NCI-H510A (cell line): ENCODE measurements around the gene TSHZ3.

ENCODE experiments used
- DNase-seq: peaks from one replicate; lab custom pipeline; 2025; lab: John Stamatoyannopoulos, UW

The TSHZ3 gene

DNA sequence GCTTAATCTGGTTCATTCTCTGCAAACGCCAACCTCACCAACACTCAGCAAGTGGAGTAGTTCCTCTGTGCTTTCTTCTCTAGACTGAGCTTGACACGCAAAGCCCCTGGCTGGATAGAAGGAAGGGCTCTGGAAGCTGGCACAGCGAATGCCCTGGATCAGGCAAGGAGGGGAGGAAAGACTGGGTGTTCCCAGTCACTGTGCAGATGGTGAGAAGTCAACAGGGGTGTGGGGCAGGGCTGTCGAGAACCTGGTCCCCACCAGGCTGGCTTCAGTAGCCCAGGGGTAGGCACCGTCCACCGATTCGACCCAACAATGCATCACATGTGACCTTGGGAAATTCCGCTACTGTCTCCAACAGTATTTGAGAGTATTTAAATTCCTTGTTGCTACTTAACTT is 65.5 kb downstream of the TSHZ3 start:
- no peak for DNase-seq

DNA sequence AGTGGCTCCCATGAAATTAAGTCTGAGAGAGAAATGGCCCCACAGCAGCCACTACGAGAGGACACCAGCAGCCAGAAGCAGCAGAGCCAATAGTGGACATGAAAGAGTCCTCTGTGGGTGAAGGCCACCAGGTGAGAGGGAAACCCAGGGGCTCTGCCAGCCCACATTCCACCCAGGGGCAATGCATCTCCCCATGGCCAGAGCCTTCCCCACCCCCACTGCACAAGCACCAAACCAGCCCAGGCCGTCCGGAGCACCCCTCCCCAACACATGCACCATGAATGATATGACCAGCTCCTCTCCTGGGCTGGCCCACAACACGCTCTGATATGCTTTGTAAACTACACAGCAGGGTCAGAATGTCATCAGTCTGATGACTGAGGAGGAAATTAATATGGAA is 66.9 kb downstream of the TSHZ3 start:
- DNase-seq: no peak

DNA sequence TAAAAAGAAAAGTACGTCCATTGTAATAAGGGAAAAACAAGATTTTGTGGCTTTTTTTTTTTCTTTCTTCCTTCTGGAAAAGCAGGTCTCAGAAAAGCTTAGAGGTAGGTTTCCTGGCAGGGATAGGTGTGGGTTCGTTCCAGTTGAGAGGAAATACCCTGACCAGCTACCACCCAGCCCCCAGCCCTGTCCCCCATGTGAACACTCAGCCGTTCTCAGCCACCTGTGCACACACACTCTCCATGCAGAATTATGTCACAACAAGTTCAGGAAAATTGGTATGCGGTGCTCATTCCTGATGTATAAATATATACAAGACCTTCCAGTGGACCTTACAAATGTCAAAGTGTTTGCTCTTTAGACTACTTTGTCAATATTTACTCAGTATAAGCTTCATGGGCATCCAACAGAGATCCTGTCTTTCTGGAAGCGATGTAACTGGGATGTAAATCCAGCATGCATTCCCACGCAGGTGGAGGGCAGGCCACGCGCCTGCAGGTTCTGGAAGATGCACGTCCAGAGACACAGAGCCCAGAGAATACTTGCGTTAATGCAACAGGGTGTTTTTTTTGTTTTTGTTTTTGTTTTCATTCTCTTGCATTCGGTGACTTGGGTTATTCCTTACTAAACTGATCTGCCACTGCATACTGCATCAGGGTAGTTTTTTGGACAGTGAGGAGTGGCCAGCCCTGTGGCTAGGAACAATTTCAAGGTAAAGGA is 68.8 kb downstream of the TSHZ3 start:
- DNase-seq: no peak

DNA sequence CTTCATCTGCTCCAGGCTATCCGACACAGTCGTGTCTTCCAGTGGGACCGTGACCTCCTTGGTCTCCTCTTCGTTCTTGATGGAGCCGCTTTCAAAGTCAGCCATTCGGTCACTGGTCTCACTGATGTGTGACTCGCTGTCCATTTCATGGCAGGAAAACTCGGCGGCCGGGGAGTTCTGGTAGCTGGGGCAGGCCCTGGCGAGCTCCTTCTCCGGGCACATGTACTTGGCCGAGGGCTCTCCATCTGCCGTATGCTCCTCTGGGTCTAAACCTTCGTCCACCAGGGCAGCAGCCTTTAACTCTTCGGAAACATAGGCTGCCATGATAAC is 69.8 kb downstream of the TSHZ3 start:
- no peak for DNase-seq

DNA sequence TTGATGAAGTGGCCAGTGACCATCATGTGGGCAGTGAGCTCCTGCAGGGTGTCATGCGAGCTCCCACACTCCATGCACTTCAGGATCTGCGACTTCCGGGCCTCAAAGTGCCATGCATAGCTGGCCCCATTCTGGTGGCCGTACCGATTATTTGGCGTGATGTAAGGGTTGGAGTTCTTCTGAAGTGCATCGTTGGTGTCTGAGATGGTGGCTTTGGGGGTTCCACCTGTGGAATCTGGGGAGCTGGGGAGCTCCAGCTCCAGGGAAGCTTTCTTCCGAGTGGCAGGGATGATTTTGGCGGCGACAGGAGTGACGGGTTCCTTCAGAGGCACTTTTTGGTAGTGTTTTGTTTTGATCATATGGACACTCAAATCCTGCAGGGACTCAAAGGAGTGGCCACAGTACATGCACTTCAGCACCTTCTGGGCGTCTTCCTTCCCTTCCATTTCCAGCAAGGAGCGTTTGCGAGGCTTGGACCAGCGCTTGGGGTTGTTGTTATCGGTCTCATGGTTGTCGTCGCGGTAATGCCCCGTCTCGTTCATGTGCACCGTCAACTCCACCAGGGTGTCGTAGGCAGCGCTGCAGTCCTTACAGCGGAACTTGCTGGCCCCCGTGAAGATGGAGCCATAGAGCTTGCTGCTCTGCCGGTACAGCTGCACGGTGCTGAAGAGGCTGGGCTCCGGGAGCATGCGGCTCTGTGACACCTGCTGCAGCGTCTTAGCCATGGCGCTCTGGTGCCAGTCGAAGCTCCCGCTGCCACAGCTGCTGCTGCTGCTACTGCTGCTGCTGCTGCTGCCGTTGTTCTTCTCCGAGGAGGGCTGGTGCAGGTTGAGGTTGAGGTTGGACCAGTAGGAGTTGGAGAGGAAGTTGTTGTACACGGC is 70.4 kb downstream of the TSHZ3 start:
- no peak for DNase-seq

DNA sequence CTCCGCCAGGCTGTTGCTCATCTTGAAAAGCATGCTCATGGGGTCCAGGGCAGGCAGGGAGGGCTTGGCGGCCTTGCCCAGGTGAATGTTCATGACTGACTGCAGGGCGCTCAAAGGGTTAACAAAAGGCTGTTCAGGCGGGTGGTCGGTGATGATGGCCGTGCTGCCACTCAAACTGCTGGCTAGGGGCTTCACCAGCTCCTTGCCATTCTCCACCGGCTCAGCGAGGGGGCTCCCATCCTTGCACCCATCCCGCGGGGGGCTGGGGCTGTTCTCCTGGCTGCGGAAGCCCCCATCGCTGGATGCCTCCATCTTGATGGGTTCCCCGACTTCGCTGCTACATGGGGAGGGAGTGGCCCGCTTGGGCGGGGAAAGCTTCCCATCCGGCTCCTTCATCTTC is 71.7 kb downstream of the TSHZ3 start:
- DNase-seq: no peak

DNA sequence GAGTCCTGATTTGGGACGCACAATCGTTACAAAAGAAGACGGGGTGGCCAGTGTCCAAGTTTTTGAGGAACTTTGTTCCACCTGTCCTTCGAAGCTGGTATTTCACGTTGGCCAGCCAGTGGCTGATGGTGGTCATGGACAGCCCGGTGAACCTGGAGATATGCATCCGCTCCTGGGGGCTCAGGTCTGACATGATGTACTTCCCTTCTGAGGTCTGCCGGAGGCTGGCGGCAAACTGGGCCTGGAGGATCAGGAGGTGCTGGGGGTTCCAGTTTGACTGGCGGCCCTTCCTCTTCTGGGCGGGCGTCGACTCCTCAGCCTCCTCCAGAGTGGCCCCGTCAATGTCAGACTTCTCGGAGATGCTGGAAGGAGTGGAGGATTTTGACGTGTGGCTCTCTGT is 72.4 kb downstream of the TSHZ3 start:
- no peak for DNase-seq

DNA sequence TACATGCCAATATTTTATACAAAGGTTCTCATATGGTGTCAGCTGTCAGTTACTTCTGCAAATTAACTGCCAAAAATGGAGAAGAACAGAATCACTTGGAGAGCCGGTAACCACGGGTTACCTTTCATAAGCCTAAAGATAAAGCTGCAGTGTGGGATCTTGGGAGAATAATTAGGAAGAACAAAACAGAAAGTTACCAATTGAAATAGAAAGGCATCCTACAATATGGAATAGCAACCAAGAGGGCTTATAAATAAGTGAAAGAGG is 74.2 kb downstream of the TSHZ3 start:
- DNase-seq: no peak

DNA sequence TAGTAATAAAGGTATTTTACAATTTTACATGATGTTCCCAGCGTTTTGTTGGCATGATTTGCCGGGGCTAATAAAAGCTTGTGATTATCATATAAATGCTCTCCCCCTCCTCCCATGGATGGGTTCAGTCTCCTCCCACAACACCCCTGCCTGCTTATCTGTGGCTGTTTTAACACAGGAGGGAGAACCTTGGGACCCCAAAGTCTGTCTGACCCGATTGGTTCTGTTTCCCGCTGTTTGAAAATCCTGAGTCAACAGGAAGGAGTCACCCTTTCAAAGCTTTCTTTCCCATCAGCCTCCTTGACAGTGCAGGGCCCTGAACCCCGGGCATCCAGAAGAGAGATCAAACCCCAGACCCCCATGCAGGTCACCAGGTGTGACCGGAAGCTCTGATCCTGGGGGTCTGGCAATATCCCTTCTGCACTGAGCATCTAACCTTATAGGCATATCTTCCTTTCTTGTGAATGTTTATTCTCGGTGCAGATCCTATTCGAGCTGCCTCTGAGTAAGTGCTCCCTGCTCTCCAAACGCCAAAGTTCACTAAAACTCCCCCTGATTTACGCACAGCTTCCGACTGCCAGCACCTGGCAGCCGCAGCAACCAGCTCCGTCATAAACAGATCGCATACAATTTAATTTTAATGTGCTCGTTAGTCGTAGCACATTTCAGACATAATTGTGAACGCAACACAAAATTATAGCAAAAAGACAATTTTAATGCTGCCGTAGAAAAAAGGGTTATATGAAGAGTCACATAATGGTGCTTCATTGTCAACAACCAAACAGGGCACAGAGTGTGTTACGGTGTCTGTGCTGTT is 74.8 kb downstream of the TSHZ3 start:
- DNase-seq: no peak

DNA sequence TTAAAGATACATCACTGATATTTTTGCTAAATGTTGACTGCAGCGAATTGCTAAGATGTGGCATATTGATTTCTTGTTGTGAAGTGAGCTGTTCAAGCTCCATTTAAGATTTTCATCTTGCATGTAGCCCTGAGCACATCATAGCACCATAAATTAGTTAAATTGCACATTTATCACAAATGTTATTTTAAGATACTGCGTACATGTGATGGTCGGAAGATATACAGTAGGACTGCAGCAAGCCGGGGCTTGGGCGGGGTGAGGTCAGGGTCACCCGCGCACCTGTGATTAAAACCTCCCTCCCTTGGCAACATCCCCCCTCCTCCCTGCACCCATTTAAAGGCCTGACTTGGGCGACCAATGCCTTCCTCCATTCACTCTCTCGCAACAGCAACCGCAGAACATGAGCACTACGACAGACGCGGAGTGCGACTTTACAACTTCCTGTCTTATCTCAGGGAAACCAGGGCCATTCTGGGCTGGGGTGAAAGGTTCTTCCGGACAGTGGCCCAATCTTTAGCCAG is 76.6 kb downstream of the TSHZ3 start:
- no peak for DNase-seq

DNA sequence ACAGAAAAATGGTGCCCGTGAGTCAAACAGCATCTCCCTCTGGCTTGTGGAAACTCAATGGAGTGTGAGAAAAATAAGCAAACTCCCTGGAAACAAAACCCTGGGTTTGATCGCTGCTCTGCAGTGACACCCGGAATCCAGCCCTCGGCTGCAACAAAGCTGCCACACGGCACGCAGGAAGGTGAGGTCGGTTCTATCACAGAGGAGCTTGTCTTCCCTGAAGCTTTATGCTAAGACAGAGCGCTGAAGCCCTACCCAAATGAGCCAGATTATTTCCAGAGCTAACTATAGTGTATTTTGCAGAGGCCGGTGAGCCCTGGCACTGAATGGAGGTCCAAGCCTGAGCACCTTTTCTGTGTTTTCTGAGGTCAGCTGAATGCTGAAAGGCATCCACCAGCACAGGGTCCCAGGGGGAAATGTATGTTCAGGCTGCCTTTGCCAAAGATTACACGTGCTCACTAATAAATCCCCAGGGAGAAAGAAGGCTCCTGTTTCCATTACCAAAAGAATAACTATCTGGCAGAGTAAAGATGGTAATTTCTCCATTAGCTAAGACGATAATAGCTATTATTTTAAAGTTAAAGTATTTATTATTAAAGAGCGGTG is 77.8 kb downstream of the TSHZ3 start:
- DNase-seq: no peak

DNA sequence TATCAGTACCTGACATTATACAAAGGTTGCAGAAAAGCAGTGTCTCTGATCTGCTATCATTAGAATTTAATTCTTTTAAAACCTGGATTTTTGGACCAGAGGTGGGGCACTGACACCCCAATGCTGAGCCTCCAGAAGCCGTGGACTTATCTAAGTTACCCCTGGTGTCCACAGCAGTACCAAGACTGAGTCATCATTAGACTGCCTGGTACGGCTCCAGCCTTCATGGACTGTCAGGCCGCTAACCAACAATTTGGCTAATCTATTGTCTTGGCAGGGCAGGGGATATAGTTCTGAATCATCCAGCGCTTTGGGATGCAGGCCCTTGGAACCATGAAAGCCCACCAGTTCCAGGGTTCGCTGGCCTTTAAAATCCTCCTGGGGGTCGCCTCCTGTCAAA is 78.3 kb downstream of the TSHZ3 start:
- no peak for DNase-seq

DNA sequence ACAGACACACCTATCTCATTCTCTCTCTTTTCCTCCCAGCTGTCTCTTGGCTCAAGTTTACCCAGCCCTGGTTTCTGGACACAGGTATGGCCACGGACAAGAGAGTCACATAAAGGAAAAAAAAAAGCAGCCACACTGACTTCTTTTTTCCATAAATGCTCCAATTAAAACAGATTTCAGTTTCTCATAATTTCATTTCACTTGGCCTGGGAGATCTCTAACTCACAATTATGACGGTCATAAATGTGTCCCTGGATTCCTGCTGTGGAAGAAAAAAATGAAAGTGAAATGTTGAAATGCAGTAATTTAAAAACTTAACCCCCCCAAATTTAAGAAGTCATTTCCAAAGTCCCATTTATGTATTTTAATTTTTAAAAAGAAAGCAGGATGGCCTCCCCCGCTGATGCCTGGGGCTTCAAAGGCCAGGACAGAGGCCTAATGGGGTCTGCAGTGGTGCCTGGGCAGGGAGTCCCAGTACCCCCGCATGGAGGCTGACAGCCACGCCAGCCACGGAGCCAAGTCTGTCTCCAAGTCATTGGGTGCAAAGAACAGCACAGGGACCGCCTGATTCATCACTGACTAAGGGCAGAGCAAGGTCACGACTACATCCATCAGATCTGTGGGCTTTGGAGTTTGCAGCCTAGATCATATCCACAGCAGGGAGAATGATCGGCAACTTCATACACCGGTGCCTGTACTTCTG is 79.7 kb downstream of the TSHZ3 start:
- no peak for DNase-seq

DNA sequence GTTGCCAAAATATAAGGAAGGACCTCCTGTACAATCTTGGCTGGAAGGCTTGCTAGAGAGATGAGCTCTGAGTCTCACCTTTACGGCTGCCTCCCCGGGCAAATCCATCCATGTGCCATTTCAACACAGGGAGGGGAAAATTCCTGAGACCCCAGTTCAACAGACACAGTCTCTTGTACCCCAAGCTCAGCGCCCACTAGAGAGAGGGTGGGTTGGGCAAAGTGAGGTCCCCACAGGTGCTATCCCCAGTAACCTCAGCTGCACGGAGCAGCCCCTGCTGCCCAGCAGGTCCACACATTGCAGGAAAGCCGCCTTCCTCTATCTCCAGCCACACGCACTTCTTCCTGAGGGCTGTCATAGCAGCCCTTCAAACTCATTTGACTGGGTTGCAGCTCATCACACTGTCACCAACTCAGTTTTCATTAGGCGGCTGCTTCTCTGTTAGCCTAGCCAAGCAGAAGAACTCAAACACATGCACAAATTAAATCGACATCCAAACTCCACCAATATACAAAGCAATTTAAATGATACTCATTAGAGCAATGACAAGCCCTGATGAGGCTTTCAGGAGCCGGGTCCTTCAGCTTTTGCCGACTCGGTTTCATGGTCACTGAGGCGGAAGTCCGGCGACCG is 80.4 kb downstream of the TSHZ3 start:
- no peak for DNase-seq

DNA sequence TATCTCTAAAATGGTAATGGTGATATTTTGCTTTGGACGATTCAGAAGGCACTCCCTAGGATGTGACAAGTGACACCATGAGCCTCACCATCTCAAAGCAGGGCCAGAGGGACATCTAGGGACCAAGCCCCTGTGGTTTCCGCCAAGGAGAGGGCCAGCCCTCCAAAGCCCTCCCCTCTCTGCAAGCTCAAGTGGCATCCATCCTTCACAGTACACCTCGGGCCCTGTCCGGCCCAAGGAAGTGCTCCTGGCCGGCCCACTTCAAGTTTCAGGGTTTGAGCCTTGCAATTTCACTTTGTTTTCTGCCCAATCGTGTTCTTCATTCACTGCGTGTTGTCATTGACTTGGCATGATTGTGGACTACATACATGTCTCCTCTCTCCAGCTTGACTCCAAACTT is 82.5 kb downstream of the TSHZ3 start:
- no peak for DNase-seq

DNA sequence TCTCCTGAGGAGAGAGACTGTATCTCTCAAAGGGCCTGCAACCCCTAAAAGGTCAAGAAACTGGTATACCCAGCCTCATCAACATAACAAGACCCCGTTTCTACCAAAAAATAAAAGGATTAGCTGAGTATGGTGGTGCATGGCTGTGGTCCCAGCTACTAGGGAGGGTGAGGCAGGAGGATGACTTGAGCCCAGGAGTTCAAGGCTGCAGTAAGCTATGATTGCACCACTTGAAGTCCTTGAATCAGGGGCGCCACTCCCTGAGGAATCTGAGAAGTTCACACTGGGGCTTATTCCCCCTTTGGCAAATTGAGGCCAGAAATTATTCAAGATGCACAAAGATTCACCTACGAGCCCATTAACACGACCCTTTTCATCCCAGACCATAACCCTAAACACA is 83.0 kb downstream of the TSHZ3 start:
- no peak for DNase-seq

DNA sequence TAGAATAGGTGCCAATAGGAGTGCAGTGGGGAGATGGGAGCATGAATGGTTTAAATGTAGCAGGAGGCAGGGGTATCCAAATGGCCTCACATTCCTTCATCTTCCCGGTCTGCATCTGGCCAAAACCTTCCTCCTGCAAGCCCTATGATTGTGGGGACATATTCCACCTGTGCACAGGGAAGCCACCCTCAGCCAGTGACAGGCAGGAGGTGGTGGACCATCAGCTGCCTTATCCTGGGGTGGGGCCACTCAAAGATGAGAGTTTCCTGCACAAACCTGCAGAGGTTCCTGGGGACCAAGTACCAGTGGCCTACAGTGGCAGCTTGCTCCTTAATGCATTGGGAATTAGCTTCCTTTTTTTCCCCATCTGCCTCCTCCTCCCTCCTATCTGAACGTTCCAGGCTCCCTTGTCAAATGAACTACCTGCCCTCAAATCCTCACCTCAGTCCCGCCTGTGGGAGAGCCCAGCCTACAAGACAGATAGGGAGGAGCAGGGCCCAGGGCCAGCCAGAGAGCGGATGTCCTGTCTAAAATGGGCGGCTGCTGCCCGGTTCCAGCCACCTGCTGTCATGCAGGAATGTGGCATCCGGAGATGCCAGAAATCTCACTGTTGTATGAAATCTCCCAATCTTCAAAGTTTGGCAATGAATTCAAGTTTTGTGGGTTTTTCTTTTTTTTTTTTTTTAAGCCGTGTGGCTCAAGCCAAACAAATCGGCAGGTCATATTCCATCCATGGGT is 85.0 kb downstream of the TSHZ3 start:
- no peak for DNase-seq

DNA sequence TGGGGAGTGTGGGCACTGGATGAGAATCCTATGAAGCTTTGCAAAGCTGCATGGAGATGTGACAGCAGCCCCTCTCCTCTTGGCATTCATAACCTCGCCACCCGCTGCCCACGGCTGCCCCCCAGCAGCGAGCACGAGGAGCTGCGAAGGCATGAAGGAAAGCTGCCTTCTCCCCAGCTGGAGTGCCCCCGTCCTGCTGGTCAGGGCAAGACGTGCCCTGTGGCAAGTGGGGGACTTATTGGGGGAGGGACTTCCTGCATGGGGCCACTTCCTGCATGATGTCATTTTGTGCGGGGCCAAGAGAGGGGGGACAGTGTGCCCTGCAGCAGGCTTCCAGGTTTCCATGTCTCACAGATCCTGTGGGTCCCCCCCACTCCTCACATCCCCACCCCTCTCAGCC is 85.9 kb downstream of the TSHZ3 start:
- DNase-seq: no peak

DNA sequence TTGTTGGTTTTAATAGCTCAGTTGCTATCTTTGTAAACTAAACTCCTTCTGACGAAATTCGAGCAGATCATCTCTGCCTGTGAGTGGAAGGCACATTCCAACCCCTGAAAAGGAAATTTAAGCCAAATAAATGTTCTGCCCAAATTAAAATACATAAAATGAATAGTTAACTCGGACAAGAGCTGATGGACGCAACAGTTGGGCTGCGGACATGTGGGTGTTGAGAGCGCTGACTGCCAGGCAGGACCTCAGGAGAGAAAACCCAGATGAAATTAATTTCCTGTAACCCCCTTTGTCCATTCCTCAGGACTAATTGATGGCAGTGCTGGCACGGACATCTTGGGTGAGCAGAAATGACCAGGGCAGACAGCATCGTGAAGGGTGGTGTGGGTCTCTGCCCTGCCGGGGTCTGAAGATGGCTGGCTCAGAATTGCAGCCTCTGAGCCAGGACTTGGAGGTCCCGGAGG is 86.5 kb downstream of the TSHZ3 start:
- no peak for DNase-seq

DNA sequence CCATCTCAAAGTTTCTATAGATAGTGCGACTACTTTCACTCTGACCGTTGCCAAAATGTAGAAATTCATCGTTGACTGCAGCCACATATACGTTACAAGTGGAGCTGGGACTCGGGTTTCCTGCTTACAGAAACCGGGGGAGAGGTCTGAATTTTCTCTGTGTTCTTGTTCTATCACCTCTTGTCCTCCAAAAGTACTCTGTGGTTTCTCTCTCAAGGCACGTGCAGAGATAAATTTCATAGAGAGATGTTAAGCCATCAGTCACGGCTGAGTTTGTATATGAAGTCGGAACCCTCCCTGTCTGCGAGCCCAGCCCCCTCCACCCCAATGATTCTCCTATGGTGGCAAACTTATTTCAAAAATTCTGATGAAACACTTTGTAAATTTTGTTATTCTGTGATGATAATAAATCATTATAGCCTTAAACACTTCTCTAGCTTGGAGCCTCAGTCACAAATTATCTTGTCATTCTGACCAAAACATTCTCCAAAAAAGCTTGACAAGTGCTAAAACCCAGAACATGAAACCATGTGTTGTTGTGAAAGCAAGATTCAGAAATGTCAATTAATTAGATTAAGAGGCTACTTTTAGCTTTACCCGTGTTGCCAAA is 87.5 kb downstream of the TSHZ3 start:
- no peak for DNase-seq
